ENCODE data around the gene GSG1L. TPM values are rescaled to one million over a fixed set of nuclear protein-coding genes. Genes with fewer than 3 reads are reported as not detected.

GSG1L gene
- total and polyA plus RNA-seq, 2 of the 13 experiments (the other 11 are each of a cell fraction or from before 2014, with no cell fraction given) = not detected

GRCh38 chr16:27795992-27796614 is 267.4 kb downstream of the GSG1L start (continued):
- TF ChIP-seq, protein P1, sequence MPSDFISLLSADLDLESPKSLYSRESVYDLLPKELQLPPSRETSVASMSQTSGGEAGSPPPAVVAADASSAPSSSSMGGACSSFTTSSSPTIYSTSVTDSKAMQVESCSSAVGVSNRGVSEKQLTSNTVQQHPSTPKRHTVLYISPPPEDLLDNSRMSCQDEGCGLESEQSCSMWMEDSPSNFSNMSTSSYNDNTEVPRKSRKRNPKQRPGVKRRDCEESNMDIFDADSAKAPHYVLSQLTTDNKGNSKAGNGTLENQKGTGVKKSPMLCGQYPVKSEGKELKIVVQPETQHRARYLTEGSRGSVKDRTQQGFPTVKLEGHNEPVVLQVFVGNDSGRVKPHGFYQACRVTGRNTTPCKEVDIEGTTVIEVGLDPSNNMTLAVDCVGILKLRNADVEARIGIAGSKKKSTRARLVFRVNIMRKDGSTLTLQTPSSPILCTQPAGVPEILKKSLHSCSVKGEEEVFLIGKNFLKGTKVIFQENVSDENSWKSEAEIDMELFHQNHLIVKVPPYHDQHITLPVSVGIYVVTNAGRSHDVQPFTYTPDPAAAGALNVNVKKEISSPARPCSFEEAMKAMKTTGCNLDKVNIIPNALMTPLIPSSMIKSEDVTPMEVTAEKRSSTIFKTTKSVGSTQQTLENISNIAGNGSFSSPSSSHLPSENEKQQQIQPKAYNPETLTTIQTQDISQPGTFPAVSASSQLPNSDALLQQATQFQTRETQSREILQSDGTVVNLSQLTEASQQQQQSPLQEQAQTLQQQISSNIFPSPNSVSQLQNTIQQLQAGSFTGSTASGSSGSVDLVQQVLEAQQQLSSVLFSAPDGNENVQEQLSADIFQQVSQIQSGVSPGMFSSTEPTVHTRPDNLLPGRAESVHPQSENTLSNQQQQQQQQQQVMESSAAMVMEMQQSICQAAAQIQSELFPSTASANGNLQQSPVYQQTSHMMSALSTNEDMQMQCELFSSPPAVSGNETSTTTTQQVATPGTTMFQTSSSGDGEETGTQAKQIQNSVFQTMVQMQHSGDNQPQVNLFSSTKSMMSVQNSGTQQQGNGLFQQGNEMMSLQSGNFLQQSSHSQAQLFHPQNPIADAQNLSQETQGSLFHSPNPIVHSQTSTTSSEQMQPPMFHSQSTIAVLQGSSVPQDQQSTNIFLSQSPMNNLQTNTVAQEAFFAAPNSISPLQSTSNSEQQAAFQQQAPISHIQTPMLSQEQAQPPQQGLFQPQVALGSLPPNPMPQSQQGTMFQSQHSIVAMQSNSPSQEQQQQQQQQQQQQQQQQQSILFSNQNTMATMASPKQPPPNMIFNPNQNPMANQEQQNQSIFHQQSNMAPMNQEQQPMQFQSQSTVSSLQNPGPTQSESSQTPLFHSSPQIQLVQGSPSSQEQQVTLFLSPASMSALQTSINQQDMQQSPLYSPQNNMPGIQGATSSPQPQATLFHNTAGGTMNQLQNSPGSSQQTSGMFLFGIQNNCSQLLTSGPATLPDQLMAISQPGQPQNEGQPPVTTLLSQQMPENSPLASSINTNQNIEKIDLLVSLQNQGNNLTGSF (CRISPR knock-in tag; IDR thresholded peaks at IDR 0.05) = peak; percentile 84; the same call in 1 of the 2 replicates
- TF ChIP-seq MTF2 (CRISPR knock-in tag; IDR thresholded peaks at IDR 0.05; ENCODE audit: borderline replicate concordance) (no peak), IKZF4 (CRISPR knock-in tag; IDR thresholded peaks at IDR 0.05; ENCODE audit: borderline replicate concordance, low read depth, not compliant biosample characterization) (no peak), THRA (CRISPR knock-in tag; IDR thresholded peaks at IDR 0.05; ENCODE audit: borderline replicate concordance) (peak; percentile 73; the same call in 1 of the 2 replicates), AHR (CRISPR knock-in tag; IDR thresholded peaks at IDR 0.05) (peak; percentile 74; the same call in 1 of the 2 replicates), TFDP1 (CRISPR knock-in tag; IDR thresholded peaks at IDR 0.05; ENCODE audit: borderline replicate concordance) (peak; percentile 25; the same call in 1 of the 2 replicates), ZNF441 (CRISPR knock-in tag; IDR thresholded peaks at IDR 0.05; ENCODE audit: borderline replicate concordance) (peak; percentile 73; the same call in 1 of the 2 replicates), SNAI1 (CRISPR knock-in tag; IDR thresholded peaks at IDR 0.05; ENCODE audit: borderline replicate concordance) (0 out of 2 replicates have a peak, but pooled peaks have one; percentile 67), ZNF383 (CRISPR knock-in tag; IDR thresholded peaks at IDR 0.05; ENCODE audit: borderline replicate concordance) (no peak), ERF (CRISPR knock-in tag; IDR thresholded peaks at IDR 0.05) (peak; percentile 83)
- TF ChIP-seq, protein P2, sequence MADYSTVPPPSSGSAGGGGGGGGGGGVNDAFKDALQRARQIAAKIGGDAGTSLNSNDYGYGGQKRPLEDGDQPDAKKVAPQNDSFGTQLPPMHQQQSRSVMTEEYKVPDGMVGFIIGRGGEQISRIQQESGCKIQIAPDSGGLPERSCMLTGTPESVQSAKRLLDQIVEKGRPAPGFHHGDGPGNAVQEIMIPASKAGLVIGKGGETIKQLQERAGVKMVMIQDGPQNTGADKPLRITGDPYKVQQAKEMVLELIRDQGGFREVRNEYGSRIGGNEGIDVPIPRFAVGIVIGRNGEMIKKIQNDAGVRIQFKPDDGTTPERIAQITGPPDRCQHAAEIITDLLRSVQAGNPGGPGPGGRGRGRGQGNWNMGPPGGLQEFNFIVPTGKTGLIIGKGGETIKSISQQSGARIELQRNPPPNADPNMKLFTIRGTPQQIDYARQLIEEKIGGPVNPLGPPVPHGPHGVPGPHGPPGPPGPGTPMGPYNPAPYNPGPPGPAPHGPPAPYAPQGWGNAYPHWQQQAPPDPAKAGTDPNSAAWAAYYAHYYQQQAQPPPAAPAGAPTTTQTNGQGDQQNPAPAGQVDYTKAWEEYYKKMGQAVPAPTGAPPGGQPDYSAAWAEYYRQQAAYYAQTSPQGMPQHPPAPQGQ (CRISPR knock-in tag; IDR thresholded peaks at IDR 0.05; ENCODE audit: borderline replicate concordance) = no peak
- TF ChIP-seq, protein P3, sequence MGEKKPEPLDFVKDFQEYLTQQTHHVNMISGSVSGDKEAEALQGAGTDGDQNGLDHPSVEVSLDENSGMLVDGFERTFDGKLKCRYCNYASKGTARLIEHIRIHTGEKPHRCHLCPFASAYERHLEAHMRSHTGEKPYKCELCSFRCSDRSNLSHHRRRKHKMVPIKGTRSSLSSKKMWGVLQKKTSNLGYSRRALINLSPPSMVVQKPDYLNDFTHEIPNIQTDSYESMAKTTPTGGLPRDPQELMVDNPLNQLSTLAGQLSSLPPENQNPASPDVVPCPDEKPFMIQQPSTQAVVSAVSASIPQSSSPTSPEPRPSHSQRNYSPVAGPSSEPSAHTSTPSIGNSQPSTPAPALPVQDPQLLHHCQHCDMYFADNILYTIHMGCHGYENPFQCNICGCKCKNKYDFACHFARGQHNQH (CRISPR knock-in tag; IDR thresholded peaks at IDR 0.05) = peak; percentile 65; the same call in 1 of the 2 replicates
- TF ChIP-seq, protein P4, sequence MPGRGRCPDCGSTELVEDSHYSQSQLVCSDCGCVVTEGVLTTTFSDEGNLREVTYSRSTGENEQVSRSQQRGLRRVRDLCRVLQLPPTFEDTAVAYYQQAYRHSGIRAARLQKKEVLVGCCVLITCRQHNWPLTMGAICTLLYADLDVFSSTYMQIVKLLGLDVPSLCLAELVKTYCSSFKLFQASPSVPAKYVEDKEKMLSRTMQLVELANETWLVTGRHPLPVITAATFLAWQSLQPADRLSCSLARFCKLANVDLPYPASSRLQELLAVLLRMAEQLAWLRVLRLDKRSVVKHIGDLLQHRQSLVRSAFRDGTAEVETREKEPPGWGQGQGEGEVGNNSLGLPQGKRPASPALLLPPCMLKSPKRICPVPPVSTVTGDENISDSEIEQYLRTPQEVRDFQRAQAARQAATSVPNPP (CRISPR knock-in tag; IDR thresholded peaks at IDR 0.05) = no peak
- TF ChIP-seq, protein P5, sequence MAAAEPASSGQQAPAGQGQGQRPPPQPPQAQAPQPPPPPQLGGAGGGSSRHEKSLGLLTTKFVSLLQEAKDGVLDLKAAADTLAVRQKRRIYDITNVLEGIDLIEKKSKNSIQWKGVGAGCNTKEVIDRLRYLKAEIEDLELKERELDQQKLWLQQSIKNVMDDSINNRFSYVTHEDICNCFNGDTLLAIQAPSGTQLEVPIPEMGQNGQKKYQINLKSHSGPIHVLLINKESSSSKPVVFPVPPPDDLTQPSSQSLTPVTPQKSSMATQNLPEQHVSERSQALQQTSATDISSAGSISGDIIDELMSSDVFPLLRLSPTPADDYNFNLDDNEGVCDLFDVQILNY (CRISPR knock-in tag; conservative IDR thresholded peaks at IDR 0.05) = 0 out of 2 replicates have a peak, but pooled peaks have one; percentile 23

All from HepG2 (cell line).